H1 (cell line): ENCODE measurements around the gene CD46. TPM values are rescaled to one million over a fixed set of nuclear protein-coding genes. Genes with fewer than 3 reads are reported as not detected.

Source experiments
- CTCF ChIA-PET: fragments of 300-600 bp; sonication (Branson Sonifier 250); formaldehyde crosslinking; loops from one replicate; lab custom pipeline; 2021; ENCODE audit not compliant: partially characterized antibody; lab: Charles Lee
- POLR2A ChIA-PET: fragments of 300-600 bp; sonication (Branson Sonifier 250); formaldehyde crosslinking; loops from one replicate; lab custom pipeline; 2021; ENCODE audit warnings: inconsistent platforms; ENCODE audit not compliant: partially characterized antibody; lab: Charles Lee
- DNase-seq, 2 experiments: peaks; one replicate each; pipeline versions ENCODE4 v3.0.0 to v3.0.0-alpha.2; 2010 to 2022; ENCODE audit warnings: low spot score in 2 of 2, low read depth in 1 of 2, mixed read lengths in 1 of 2
- FAIRE-seq: peaks from 2 replicates; lab custom pipeline; 2011; peaks lifted over from hg19 to GRCh38; lab: Jason Lieb, UNC
- H2AFZ ChIP-seq: 2 replicates; pipeline ENCODE4 v1.8.1; 2012; ENCODE audit warnings: low read length, inconsistent platforms
- H2AK5ac ChIP-seq: 2 replicates; pipeline ENCODE4 v1.6.1; 2013; ENCODE audit warnings: low read depth, low read length
- H2BK120ac ChIP-seq: replicated peaks from 2 replicates; pipeline ENCODE3; 2013; ENCODE audit warnings: low read depth, low read length, inconsistent platforms
- H2BK12ac ChIP-seq: 2 replicates; pipeline ENCODE4 v1.6.1; 2013; ENCODE audit warnings: low read depth, low read length
- H2BK15ac ChIP-seq: 2 replicates; pipeline ENCODE4 v1.6.1; 2013; ENCODE audit warnings: low read length
- H2BK20ac ChIP-seq: 2 replicates; pipeline ENCODE4 v1.6.1; 2013; ENCODE audit warnings: low read length
- H2BK5ac ChIP-seq: 2 replicates; pipeline ENCODE4 v1.6.1; 2013; ENCODE audit warnings: low read depth, low read length
- H3K14ac ChIP-seq: 2 replicates; pipeline ENCODE4 v1.6.1; 2013; ENCODE audit warnings: inconsistent platforms; ENCODE audit not compliant: insufficient read length
- H3K18ac ChIP-seq: 2 replicates; pipeline ENCODE4 v1.6.1; 2013; ENCODE audit warnings: low read length; ENCODE audit errors: extremely low read depth
- H3K23ac ChIP-seq: 2 replicates; pipeline ENCODE4 v1.6.1; 2013; ENCODE audit warnings: inconsistent platforms; ENCODE audit not compliant: insufficient read length
- H3K23me2 ChIP-seq: 2 replicates; pipeline ENCODE4 v1.6.1; 2013; ENCODE audit warnings: low read depth, low read length
- H3K27ac ChIP-seq: 2 replicates; pipeline ENCODE4 v1.6.1; 2011; ENCODE audit warnings: low read depth, low read length, inconsistent platforms
- H3K27me3 ChIP-seq, 4 experiments: replicated peaks in 1 of 4; 1 replicate in 1 of 4; 2 replicates in 3 of 4; pipeline versions ENCODE4 v1.6.1 to v1.8.1; 2011 to 2013; ENCODE audit warnings: low read length in 3 of 4, mild to moderate bottlenecking in 3 of 4, inconsistent platforms in 2 of 4, mixed read lengths in 2 of 4, moderate library complexity in 1 of 4; ENCODE audit not compliant: control insufficient read depth in 3 of 4, insufficient read depth in 3 of 4; ENCODE audit errors: extremely low read depth in 1 of 4
- H3K36me3 ChIP-seq, 4 experiments: 2 replicates each; pipeline versions ENCODE4 v1.6.1 to v1.8.1; 2011 to 2013; ENCODE audit warnings: mild to moderate bottlenecking in 4 of 4, low read length in 3 of 4, moderate library complexity in 2 of 4, control low read depth in 1 of 4, inconsistent platforms in 1 of 4; ENCODE audit not compliant: insufficient read depth in 4 of 4, control insufficient read depth in 2 of 4
- H3K4ac ChIP-seq: replicated peaks from 2 replicates; pipeline ENCODE3; 2013; ENCODE audit warnings: low read length, low read depth, mixed read lengths, inconsistent platforms; ENCODE audit not compliant: insufficient read length
- H3K4me1 ChIP-seq, 4 experiments: replicated peaks in 1 of 4; 1 replicate in 1 of 4; 2 replicates in 3 of 4; pipeline versions ENCODE4 v1.6.1 to v1.8.1; 2011 to 2013; ENCODE audit warnings: low read length in 3 of 4, inconsistent platforms in 2 of 4, mixed read lengths in 1 of 4; ENCODE audit not compliant: insufficient read depth in 4 of 4, control insufficient read depth in 3 of 4
- H3K4me2 ChIP-seq, 2 experiments: 2 replicates each; pipeline versions ENCODE4 v1.6.1 to v1.8.1; 2011 to 2013; ENCODE audit warnings: low read depth in 2 of 2, low read length in 2 of 2, control low read depth in 1 of 2, inconsistent platforms in 1 of 2, mild to moderate bottlenecking in 1 of 2; ENCODE audit not compliant: insufficient read depth in 1 of 2
- H3K4me3 ChIP-seq, 4 experiments: fragments of 200-600, 300-600 bp in 1 of 4; sonication (generic), shearing (Covaris generic), sonication (Bioruptor Twin) in 1 of 4; 2 replicates each; pipeline versions ENCODE4 v1.5.1 to v1.8.1; 2011 to 2016; ENCODE audit warnings: low read length in 4 of 4, low read depth in 3 of 4, control low read depth in 2 of 4, inconsistent platforms in 2 of 4, mild to moderate bottlenecking in 2 of 4, mixed read lengths in 1 of 4, moderate library complexity in 1 of 4; ENCODE audit not compliant: insufficient read depth in 2 of 4; ENCODE audit errors: extremely low read depth in 1 of 4
- H3K56ac ChIP-seq: replicated peaks from 2 replicates; pipeline ENCODE3; 2013; ENCODE audit warnings: low read depth, mild to moderate bottlenecking, mixed read lengths, low read length, inconsistent platforms; ENCODE audit not compliant: insufficient read length
- H3K79me1 ChIP-seq: 2 replicates; pipeline ENCODE4 v1.6.1; 2013; ENCODE audit warnings: low read depth, low read length, control low read depth
- H3K79me2 ChIP-seq, 2 experiments: 2 replicates each; pipeline versions ENCODE4 v1.6.1 to v1.8.1; 2012 to 2013; ENCODE audit warnings: low read length in 2 of 2, mild to moderate bottlenecking in 2 of 2, inconsistent platforms in 1 of 2; ENCODE audit not compliant: insufficient read depth in 2 of 2, control insufficient read depth in 1 of 2
- H3K9ac ChIP-seq, 4 experiments: replicated peaks in 1 of 4; 1 replicate in 1 of 4; 2 replicates in 3 of 4; pipeline versions ENCODE4 v1.6.1 to v1.8.1; 2011 to 2013; ENCODE audit warnings: low read depth in 3 of 4, low read length in 3 of 4, control low read depth in 2 of 4, mild to moderate bottlenecking in 2 of 4, moderate library complexity in 2 of 4, inconsistent platforms in 1 of 4; ENCODE audit errors: extremely low read depth in 1 of 4
- H3K9me3 ChIP-seq, 2 experiments: 2 replicates each; pipeline versions ENCODE4 v1.6.1 to v1.8.1; 2012 to 2013; ENCODE audit warnings: mild to moderate bottlenecking in 2 of 2, moderate library complexity in 2 of 2, control low read depth in 1 of 2, inconsistent platforms in 1 of 2, low read depth in 1 of 2, low read length in 1 of 2, mixed read lengths in 1 of 2; ENCODE audit not compliant: insufficient read depth in 2 of 2
- H4K20me1 ChIP-seq, 2 experiments: replicated peaks in 1 of 2; 2 replicates each; pipeline versions ENCODE3 to v1.8.1; 2011 to 2013; ENCODE audit warnings: inconsistent platforms in 2 of 2, low read length in 2 of 2, mild to moderate bottlenecking in 1 of 2; ENCODE audit not compliant: insufficient read depth in 2 of 2, control insufficient read depth in 1 of 2
- H4K5ac ChIP-seq: 2 replicates; pipeline ENCODE4 v1.6.1; 2013; ENCODE audit warnings: low read length, low read depth, mixed read lengths, inconsistent platforms; ENCODE audit not compliant: insufficient read length
- H4K8ac ChIP-seq: 2 replicates; pipeline ENCODE4 v1.8.0; 2013; ENCODE audit warnings: mild to moderate bottlenecking, moderate library complexity, low read length, inconsistent platforms; ENCODE audit not compliant: insufficient read depth; ENCODE audit errors: extremely low read depth
- H4K91ac ChIP-seq: replicated peaks from 2 replicates; pipeline ENCODE3; 2013; ENCODE audit warnings: low read length, mixed read lengths, inconsistent platforms; ENCODE audit not compliant: insufficient read length
- CTBP2 ChIP-seq: IDR thresholded peaks from 2 replicates; pipeline ENCODE4 v1.7.0; 2011; ENCODE audit warnings: borderline replicate concordance, mild to moderate bottlenecking, moderate library complexity, mixed read lengths, low read length; ENCODE audit not compliant: insufficient read depth, insufficient read length
- EGR1 ChIP-seq: IDR thresholded peaks from 2 replicates; pipeline ENCODE4 v1.6.1; 2011; ENCODE audit warnings: low read depth, low read length, borderline replicate concordance
- EP300 ChIP-seq, 2 experiments: IDR thresholded peaks; 1 replicate in 1 of 2; 2 replicates in 1 of 2; pipeline ENCODE4 v1.6.1; 2011 to 2012; ENCODE audit warnings: low read depth in 2 of 2, low read length in 2 of 2, mild to moderate bottlenecking in 2 of 2, borderline replicate concordance in 1 of 2, inconsistent platforms in 1 of 2, moderate library complexity in 1 of 2
- GABPA ChIP-seq: IDR thresholded peaks from 2 replicates; pipeline ENCODE4 v1.6.1; 2011; ENCODE audit warnings: mild to moderate bottlenecking, low read length, moderate library complexity, borderline replicate concordance; ENCODE audit not compliant: insufficient read depth
- HDAC2 ChIP-seq, 2 experiments: fragments of 300-600 bp in 1 of 2; sonication (generic) in 1 of 2; IDR thresholded peaks; 2 replicates each; pipeline ENCODE4 v1.6.1; 2011 to 2012; ENCODE audit warnings: low read depth in 2 of 2, low read length in 2 of 2, mild to moderate bottlenecking in 2 of 2, moderate library complexity in 2 of 2, borderline replicate concordance in 1 of 2, inconsistent platforms in 1 of 2
- JUN ChIP-seq: IDR thresholded peaks from 2 replicates; pipeline ENCODE4 v1.6.1; 2011; ENCODE audit warnings: low read depth, mild to moderate bottlenecking, improper control_type of control experiment, low read length
- KDM5A ChIP-seq: fragments of 200-600 bp; IDR thresholded peaks from 2 replicates; pipeline ENCODE4 v1.7.1; 2012; ENCODE audit warnings: mild to moderate bottlenecking, low read length, inconsistent platforms, mixed read lengths
- POLR2A ChIP-seq, 2 experiments: IDR thresholded peaks; 1 replicate in 1 of 2; 2 replicates in 1 of 2; pipeline ENCODE4 v1.6.1; 2011; ENCODE audit warnings: low read depth in 2 of 2, low read length in 2 of 2, mild to moderate bottlenecking in 2 of 2; ENCODE audit errors: control extremely low read depth in 1 of 2
- SIN3A ChIP-seq, 2 experiments: IDR thresholded peaks in 1 of 2; conservative IDR thresholded peaks in 1 of 2; 2 replicates each; pipeline ENCODE4 v1.6.1; 2011 to 2012; ENCODE audit warnings: low read length in 2 of 2, improper control_type of control experiment in 1 of 2, low read depth in 1 of 2, mild to moderate bottlenecking in 1 of 2
- SIX5 ChIP-seq: IDR thresholded peaks from 2 replicates; pipeline ENCODE4 v1.6.1; 2011; ENCODE audit warnings: mild to moderate bottlenecking, low read depth, low read length
- SP2 ChIP-seq: IDR thresholded peaks from 2 replicates; pipeline ENCODE4 v1.6.1; 2012; ENCODE audit warnings: mild to moderate bottlenecking, low read length, inconsistent platforms
- SP4 ChIP-seq: IDR thresholded peaks from 2 replicates; pipeline ENCODE4 v1.6.1; 2012; ENCODE audit warnings: low read length, inconsistent platforms
- TAF7 ChIP-seq: optimal IDR thresholded peaks from 2 replicates; pipeline ENCODE3; 2011; ENCODE audit warnings: low read depth, mild to moderate bottlenecking, inconsistent platforms, low read length, moderate library complexity, borderline replicate concordance
- WGBS, 2 experiments: shearing (Covaris generic) in 1 of 2; methylation state at CpG; one replicate each; pipeline versions ENCODE4 v1.1.6 to v1.1.7; 2013 to 2015; ENCODE audit warnings: low lambda C conversion rate in 2 of 2, mixed read lengths in 2 of 2, inconsistent platforms in 1 of 2, low coverage in 1 of 2, missing lambda C conversion rate in 1 of 2; ENCODE audit not compliant: insufficient replicate concordance in 2 of 2, insufficient coverage in 1 of 2, insufficient read length in 1 of 2; ENCODE audit errors: extremely low coverage in 1 of 2, missing lambda C conversion rate in 1 of 2; 5-methylcytosine and 5-hydroxymethylcytosine counted together
- polyA plus RNA-seq, 7 experiments: library from polyadenylated mRNA; depleted of rRNA in 3 of 7; stranded (reverse) in 5 of 7; unstranded in 2 of 7; fragments of >200 nt in 5 of 7; fragments of 200-250 nt in 2 of 7; gene quantifications; 1 replicate in 5 of 7; 2 replicates in 1 of 7; 4 replicates in 1 of 7; pipeline versions ENCODE4 v1.2.1 to v1.2.3, GENCODE V29; 2011 to 2013; ENCODE audit warnings: missing spikeins in 2 of 7, mixed read lengths in 2 of 7
- total RNA-seq: library from RNA; stranded (reverse); fragmentation: NEBNext Ultra II Directional; extraction: Animal tissue kit (Norgen Biotek cat#: 25700); gene quantifications from 2 replicates; pipeline ENCODE4 v1.2.1, GENCODE V29; 2021

CD46 gene
- total and polyA plus RNA-seq, 2 of the 8 experiments (the other 6 are each of a cell fraction or from before 2014, with no cell fraction given) = 60.9 to 113 TPM

GRCh38 chr1:207836591-207837347 lies 84.9 kb downstream of the CD46 start:
- CTCF ChIA-PET = interaction anchor here (1.0 to 12.1 kb wide), 8 partner anchors 9 to 126 kb away, joined by 3 to 113 read pairs (median 6); no protein-coding TSS in a partner anchor
- H3K27me3 ChIP-seq = no peaks in the 10 kb centered on the region
- TF ChIP-seq SIX5 (no peak), GABPA (no peak), TAF7 (no peak), HDAC2 (IDR thresholded peaks at IDR 0.05; ENCODE audit: borderline replicate concordance in 1 of 2, low read depth in 2 of 2, low read length in 2 of 2) (no peak), JUN (no peak), CTBP2 (no peak), EP300 (IDR thresholded peaks at IDR 0.05; ENCODE audit: borderline replicate concordance in 1 of 2, low read depth in 2 of 2, low read length in 2 of 2) (no peak), EGR1 (no peak), POLR2A (IDR thresholded peaks at IDR 0.05; ENCODE audit: control extremely low read depth in 1 of 2, low read depth in 2 of 2, low read length in 2 of 2) (no peak), SP2 (no peak), SP4 (no peak), SIN3A (conservative IDR thresholded peaks at IDR 0.05 in 1 of 2, IDR thresholded peaks at IDR 0.05 in 1 of 2; ENCODE audit: low read depth in 1 of 2, low read length in 2 of 2) (no peak), KDM5A (no peak)

More at GRCh38 chr1:207836591-207837347, 84.9 kb downstream of the CD46 start:
- H3K23ac ChIP-seq = no peak overlapping the region
- no peak overlapping the region for H4K5ac ChIP-seq
- H2BK5ac ChIP-seq = no peak overlapping the region
- no peak overlapping the region for H4K91ac ChIP-seq
- no peaks in the 10 kb centered on the region for H3K79me1 ChIP-seq
- WGBS, 2 experiments = 92% methylated on average over 15 of the region's 15 CpGs; no CpG with 5 or more reads in 1 of the 2 experiments
- no peaks in the 10 kb centered on the region for H4K20me1 ChIP-seq
- H3K14ac ChIP-seq = no peak overlapping the region
- H2BK12ac ChIP-seq = no peak overlapping the region
- no peak for FAIRE-seq
- H2BK20ac ChIP-seq = no peak overlapping the region
- no peak overlapping the region for H4K8ac ChIP-seq
- no peak overlapping the region for H3K4me3 ChIP-seq
- H3K4me1 ChIP-seq = peaks cover 0 to 2% (median under 1%) of the 10 kb centered on the region in 4 experiments; a peak in 3 of 7 replicates
- H3K4me2 ChIP-seq = no peak overlapping the region
- no peak overlapping the region for H2AFZ ChIP-seq
- no peak overlapping the region for H3K56ac ChIP-seq
- no peaks in the 10 kb centered on the region for H3K23me2 ChIP-seq
- no peak overlapping the region for H3K18ac ChIP-seq
- H3K36me3 ChIP-seq = no peaks in the 10 kb centered on the region
- H3K9me3 ChIP-seq = no peaks in the 10 kb centered on the region
- DNase-seq = no peak
- H2AK5ac ChIP-seq = no peak overlapping the region
- H3K79me2 ChIP-seq = no peaks in the 10 kb centered on the region
- no peak overlapping the region for H3K27ac ChIP-seq
- H3K4ac ChIP-seq = no peak overlapping the region
- H2BK15ac ChIP-seq = no peak overlapping the region
- no peak overlapping the region for H2BK120ac ChIP-seq
- POLR2A ChIA-PET = no interaction called here
- no peak overlapping the region for H3K9ac ChIP-seq
